ENCODE results near the gene ANKHD1. TPM values are rescaled to one million over a fixed set of nuclear protein-coding genes. Genes with fewer than 3 reads are reported as not detected.

Gene ANKHD1
- total RNA-seq, 1 donor from 2014 or later, result 105 TPM

- H3K36me3 Mint-ChIP-seq (ENCODE audit: unreplicated experiment), result no peaks in the 10 kb centered on the region
- peaks cover 3% of the 10 kb centered on the region for H3K27me3 Mint-ChIP-seq (ENCODE audit: unreplicated experiment)
- DNase-seq, result no peak
- TF ChIP-seq CTCF (IDR thresholded peaks at IDR 0.05; ENCODE audit: partially characterized antibody, unreplicated experiment), result no peak
- peaks cover 11% of the 10 kb centered on the region for H3K9me3 Mint-ChIP-seq (ENCODE audit: unreplicated experiment)
- H3K4me3 Mint-ChIP-seq (ENCODE audit: unreplicated experiment), result peak overlapping the region; percentile 4
- H3K4me1 Mint-ChIP-seq (ENCODE audit: low read depth, unreplicated experiment), result peaks cover 17% of the 10 kb centered on the region
- H3K27ac Mint-ChIP-seq (ENCODE audit: unreplicated experiment), result no peak overlapping the region
These were observed 152.8 kb downstream of the ANKHD1 start for GRCh38 chr5:140554454-140554853.

GRCh38 chr5:140555747-140556312, 154.2 kb downstream of the ANKHD1 start:
- DNase-seq, result no peak

GRCh38 chr5:140556438-140556837, 154.8 kb downstream of the ANKHD1 start:
- Mint-ChIP-seq H3K4me1 (ENCODE audit: low read depth, unreplicated experiment) (peaks cover 17% of the 10 kb centered on the region), H3K36me3 (ENCODE audit: unreplicated experiment) (no peaks in the 10 kb centered on the region), H3K27me3 (ENCODE audit: unreplicated experiment) (peaks cover 5% of the 10 kb centered on the region), H3K9me3 (ENCODE audit: unreplicated experiment) (peaks cover 9% of the 10 kb centered on the region), H3K4me3 (ENCODE audit: unreplicated experiment) (peak overlapping the region; percentile 95), H3K27ac (ENCODE audit: unreplicated experiment) (peak overlapping the region; percentile 85)
- no peak for DNase-seq
- no peak for TF ChIP-seq CTCF (IDR thresholded peaks at IDR 0.05; ENCODE audit: partially characterized antibody, unreplicated experiment)

More at GRCh38 chr5:140555747-140556312, 154.2 kb downstream of the ANKHD1 start:
- Mint-ChIP-seq H3K27ac (ENCODE audit: unreplicated experiment) (peak overlapping the region; percentile 85), H3K27me3 (ENCODE audit: unreplicated experiment) (peaks cover 4% of the 10 kb centered on the region), H3K4me1 (ENCODE audit: low read depth, unreplicated experiment) (peaks cover 17% of the 10 kb centered on the region), H3K9me3 (ENCODE audit: unreplicated experiment) (peaks cover 9% of the 10 kb centered on the region), H3K4me3 (ENCODE audit: unreplicated experiment) (peak overlapping the region; percentile 95), H3K36me3 (ENCODE audit: unreplicated experiment) (no peaks in the 10 kb centered on the region)
- no peak for TF ChIP-seq CTCF (IDR thresholded peaks at IDR 0.05; ENCODE audit: partially characterized antibody, unreplicated experiment)

- H3K4me3 Mint-ChIP-seq (ENCODE audit: unreplicated experiment), result peak within 1 kb of the TSS; percentile 95
- peak; percentile 97 for DNase-seq
- peak within 1 kb of the TSS; percentile 97 for H3K27ac Mint-ChIP-seq (ENCODE audit: unreplicated experiment)
- no peaks in the 10 kb centered on the region for H3K36me3 Mint-ChIP-seq (ENCODE audit: unreplicated experiment)
- no peak for TF ChIP-seq CTCF (IDR thresholded peaks at IDR 0.05; ENCODE audit: partially characterized antibody, unreplicated experiment)
- H3K27me3 Mint-ChIP-seq (ENCODE audit: unreplicated experiment), result peaks cover 5% of the 10 kb centered on the region
- peaks cover 9% of the 10 kb centered on the region for H3K9me3 Mint-ChIP-seq (ENCODE audit: unreplicated experiment)
- H3K4me1 Mint-ChIP-seq (ENCODE audit: low read depth, unreplicated experiment), result peaks cover 17% of the 10 kb centered on the region
These were observed 155.6 kb downstream of the ANKHD1 start, which contains the start of gene SRA1 for GRCh38 chr5:140557136-140557805. TSS of gene SRA1 (minus strand) at chr5:140557473. CDS start at chr5:140557452, 21 bp downstream.

- no peak for DNase-seq
- Mint-ChIP-seq H3K36me3 (ENCODE audit: unreplicated experiment) (no peaks in the 10 kb centered on the region), H3K4me3 (ENCODE audit: unreplicated experiment) (peak overlapping the region; percentile 95), H3K27me3 (ENCODE audit: unreplicated experiment) (peaks cover 5% of the 10 kb centered on the region), H3K4me1 (ENCODE audit: low read depth, unreplicated experiment) (peaks cover 17% of the 10 kb centered on the region), H3K9me3 (ENCODE audit: unreplicated experiment) (peaks cover 10% of the 10 kb centered on the region), H3K27ac (ENCODE audit: unreplicated experiment) (peak overlapping the region; percentile 97)
- TF ChIP-seq CTCF (IDR thresholded peaks at IDR 0.05; ENCODE audit: partially characterized antibody, unreplicated experiment), result no peak
These were observed 156.3 kb downstream of the ANKHD1 start for GRCh38 chr5:140557965-140558364.
